Measurements from ENCODE around the gene WBP1. TPM values are rescaled to one million over a fixed set of nuclear protein-coding genes. Genes with fewer than 3 reads are reported as not detected.
"Not testable (repeated sequence)": the region's sequence is repeated elsewhere in the genome, so short reads cannot be mapped to it uniquely, and the experiment has no call there.

The WBP1 gene
- total and polyA plus RNA-seq, 9 donors: 44.3 to 74.9 (median 66.4) TPM

- 100% methylated on average over 2 of the region's 6 CpGs for WGBS (ENCODE audit: insufficient coverage)
- no peaks in the 10 kb centered on the region for H3K36me3 ChIP-seq (ENCODE audit: control insufficient read depth, insufficient read depth, low read length)
- peaks cover 45% of the 10 kb centered on the region for H3K4me1 ChIP-seq (ENCODE audit: control insufficient read depth, insufficient read depth, low read length)
- no peak overlapping the region for H3K4me3 ChIP-seq (ENCODE audit: low read length)
- no peak for DNase-seq
- peaks cover 4% of the 10 kb centered on the region for H3K27me3 ChIP-seq (ENCODE audit: control insufficient read depth, insufficient read depth, low read length)
- no peak overlapping the region for H3K27ac ChIP-seq (ENCODE audit: low read length)
- no peaks in the 10 kb centered on the region for H3K9me3 ChIP-seq (replicated peaks; ENCODE audit: control insufficient read depth, low read depth, low read length)
These were observed 40.5 kb upstream of the WBP1 start for GRCh38 chr2:74417763-74418162.

DNA sequence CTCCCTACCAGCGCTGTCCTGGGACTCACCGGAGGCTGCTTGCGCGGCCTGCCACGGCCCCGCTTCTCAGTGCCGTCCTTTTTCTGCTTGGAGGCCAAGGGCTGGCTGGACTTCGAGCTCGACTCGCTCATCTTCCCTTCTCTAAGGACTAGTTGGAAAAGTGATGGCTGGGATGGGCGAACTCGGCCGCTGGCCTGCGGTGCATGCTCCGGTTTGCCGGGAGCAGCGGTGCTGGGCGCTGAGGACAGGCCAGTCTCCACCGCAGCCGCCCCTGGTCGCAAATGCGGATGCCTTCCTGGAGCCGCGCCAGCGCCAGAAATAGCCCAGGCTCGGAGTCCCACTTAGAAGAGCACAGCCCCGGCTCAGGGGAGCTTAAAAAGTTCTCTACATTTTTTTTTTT lies 39.9 kb upstream of the WBP1 start:
- 72% methylated on average over 21 of the region's 27 CpGs for WGBS (ENCODE audit: insufficient coverage)
- DNase-seq: no peak
- no peaks in the 10 kb centered on the region for H3K9me3 ChIP-seq (replicated peaks; ENCODE audit: control insufficient read depth, low read depth, low read length)
- no peaks in the 10 kb centered on the region for H3K36me3 ChIP-seq (ENCODE audit: control insufficient read depth, insufficient read depth, low read length)
- H3K4me1 ChIP-seq (ENCODE audit: control insufficient read depth, insufficient read depth, low read length): peaks cover 42% of the 10 kb centered on the region
- peaks cover 4% of the 10 kb centered on the region for H3K27me3 ChIP-seq (ENCODE audit: control insufficient read depth, insufficient read depth, low read length)
- no peak overlapping the region for H3K27ac ChIP-seq (ENCODE audit: low read length)
- H3K4me3 ChIP-seq (ENCODE audit: low read length): no peak overlapping the region

- Histone ChIP-seq H3K4me3 (ENCODE audit: low read length) (no peak overlapping the region), H3K4me1 (ENCODE audit: control insufficient read depth, insufficient read depth, low read length) (peaks cover 35% of the 10 kb centered on the region), H3K36me3 (ENCODE audit: control insufficient read depth, insufficient read depth, low read length) (no peaks in the 10 kb centered on the region), H3K9me3 (replicated peaks; ENCODE audit: control insufficient read depth, low read depth, low read length) (no peaks in the 10 kb centered on the region), H3K27me3 (ENCODE audit: control insufficient read depth, insufficient read depth, low read length) (peaks cover 4% of the 10 kb centered on the region), H3K27ac (ENCODE audit: low read length) (no peak overlapping the region)
- DNase-seq: no peak
- no CpG with 5 or more reads among the region's 1 CpG for WGBS (ENCODE audit: insufficient coverage)
These were observed 38.9 kb upstream of the WBP1 start for GRCh38 chr2:74419345-74419744.

DNA sequence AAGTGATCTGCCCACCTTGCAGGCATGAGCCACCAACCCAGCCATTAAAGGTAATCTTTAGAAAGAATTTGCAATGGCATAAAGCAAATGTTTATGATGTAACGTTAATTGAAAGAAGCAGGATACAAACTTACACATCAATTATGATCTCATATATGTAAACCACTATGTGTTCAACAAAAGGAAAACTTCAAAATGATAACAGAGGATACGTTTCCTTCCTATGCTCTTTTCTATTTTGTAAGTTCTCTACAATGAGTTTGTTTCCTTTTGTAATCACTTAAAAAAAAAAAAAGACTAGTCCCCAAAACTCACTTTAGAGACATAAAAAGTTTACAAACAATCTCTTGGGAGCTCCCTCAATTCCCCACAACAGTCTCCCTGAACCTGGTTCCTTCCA lies 38.2 kb upstream of the WBP1 start:
- Histone ChIP-seq H3K36me3 (ENCODE audit: control insufficient read depth, insufficient read depth, low read length) (peaks cover under 1% of the 10 kb centered on the region), H3K4me3 (ENCODE audit: low read length) (no peak overlapping the region), H3K27ac (ENCODE audit: low read length) (no peak overlapping the region), H3K9me3 (replicated peaks; ENCODE audit: control insufficient read depth, low read depth, low read length) (no peaks in the 10 kb centered on the region), H3K4me1 (ENCODE audit: control insufficient read depth, insufficient read depth, low read length) (peaks cover 30% of the 10 kb centered on the region), H3K27me3 (ENCODE audit: control insufficient read depth, insufficient read depth, low read length) (peaks cover 4% of the 10 kb centered on the region)
- no CpG with 5 or more reads among the region's 2 CpGs for WGBS (ENCODE audit: insufficient coverage)
- DNase-seq: no peak

DNA sequence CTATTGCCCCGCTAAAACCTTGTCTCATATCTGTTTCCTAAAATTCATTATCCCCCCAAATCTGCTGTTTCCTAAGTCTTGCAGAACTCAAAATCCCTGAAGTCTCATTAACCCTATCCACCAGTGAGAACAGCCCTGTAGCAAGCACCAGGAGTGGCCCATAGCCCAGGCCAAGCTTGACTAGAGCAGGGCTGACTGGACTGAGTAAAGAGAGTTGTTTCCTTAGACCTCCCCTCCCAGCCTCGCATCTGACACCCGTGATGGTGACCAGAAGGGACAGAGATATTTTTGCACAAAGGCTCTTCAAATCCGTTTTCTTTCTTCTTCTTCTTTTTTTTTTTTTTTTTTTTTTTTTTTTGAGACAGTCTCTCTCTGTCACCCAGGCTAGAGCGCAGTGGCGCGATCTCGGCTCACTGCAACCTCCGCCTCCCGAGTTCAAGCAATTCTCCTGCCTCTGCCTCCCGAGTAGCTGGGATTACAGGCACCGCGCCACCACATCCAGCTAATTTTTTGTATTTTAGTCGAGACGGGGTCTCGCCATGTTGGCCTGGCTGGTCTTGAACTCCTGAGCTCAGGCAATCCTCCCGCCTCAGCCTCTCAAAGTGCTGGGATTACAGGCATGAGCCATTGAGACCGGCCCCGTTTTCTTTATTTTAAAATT lies 37.7 kb upstream of the WBP1 start:
- not testable (repeated sequence) for H3K9me3 ChIP-seq (replicated peaks; ENCODE audit: control insufficient read depth, low read depth, low read length); H3K36me3 ChIP-seq (ENCODE audit: control insufficient read depth, insufficient read depth, low read length); H3K27me3 ChIP-seq (ENCODE audit: control insufficient read depth, insufficient read depth, low read length); H3K27ac ChIP-seq (ENCODE audit: low read length); DNase-seq
- WGBS (ENCODE audit: insufficient coverage): 79% methylated on average over 6 of the region's 19 CpGs
- Histone ChIP-seq H3K4me1 (ENCODE audit: control insufficient read depth, insufficient read depth, low read length) (peaks cover 25% of the 10 kb centered on the region), H3K4me3 (ENCODE audit: low read length) (peak overlapping the region; percentile 54)

GRCh38 chr2:74421221-74421870 lies 36.9 kb upstream of the WBP1 start, which contains the start of the genes C2orf81 and WDR54:
C2orf81 (minus strand) TSS chr2:74421619; CDS start chr2:74421560, 59 bp downstream.
WDR54 (plus strand) TSS chr2:74421730; CDS start chr2:74422154, 424 bp downstream.
- no peaks in the 10 kb centered on the region for H3K27me3 ChIP-seq (ENCODE audit: control insufficient read depth, insufficient read depth, low read length)
- peaks cover 17% of the 10 kb centered on the region for H3K4me1 ChIP-seq (ENCODE audit: control insufficient read depth, insufficient read depth, low read length)
- H3K27ac ChIP-seq (ENCODE audit: low read length): peak within 1 kb of the TSS; percentile 42
- under 1% methylated on average over 56 of the region's 57 CpGs for WGBS (ENCODE audit: insufficient coverage)
- H3K4me3 ChIP-seq (ENCODE audit: low read length): peak within 1 kb of the TSS; percentile 54
- peak; percentile 91 for DNase-seq
- H3K9me3 ChIP-seq (replicated peaks; ENCODE audit: control insufficient read depth, low read depth, low read length): no peaks in the 10 kb centered on the region
- peaks cover 14% of the 10 kb centered on the region for H3K36me3 ChIP-seq (ENCODE audit: control insufficient read depth, insufficient read depth, low read length)

GRCh38 chr2:74423231-74424095 lies 34.8 kb upstream of the WBP1 start:
- no peak for DNase-seq
- Histone ChIP-seq H3K9me3 (replicated peaks; ENCODE audit: control insufficient read depth, low read depth, low read length) (no peaks in the 10 kb centered on the region), H3K27me3 (ENCODE audit: control insufficient read depth, insufficient read depth, low read length) (no peaks in the 10 kb centered on the region), H3K27ac (ENCODE audit: low read length) (peak overlapping the region; percentile 10), H3K4me3 (ENCODE audit: low read length) (no peak overlapping the region), H3K36me3 (ENCODE audit: control insufficient read depth, insufficient read depth, low read length) (peaks cover 35% of the 10 kb centered on the region), H3K4me1 (ENCODE audit: control insufficient read depth, insufficient read depth, low read length) (peaks cover 10% of the 10 kb centered on the region)
- 87% methylated on average over 6 of the region's 9 CpGs for WGBS (ENCODE audit: insufficient coverage)

DNA sequence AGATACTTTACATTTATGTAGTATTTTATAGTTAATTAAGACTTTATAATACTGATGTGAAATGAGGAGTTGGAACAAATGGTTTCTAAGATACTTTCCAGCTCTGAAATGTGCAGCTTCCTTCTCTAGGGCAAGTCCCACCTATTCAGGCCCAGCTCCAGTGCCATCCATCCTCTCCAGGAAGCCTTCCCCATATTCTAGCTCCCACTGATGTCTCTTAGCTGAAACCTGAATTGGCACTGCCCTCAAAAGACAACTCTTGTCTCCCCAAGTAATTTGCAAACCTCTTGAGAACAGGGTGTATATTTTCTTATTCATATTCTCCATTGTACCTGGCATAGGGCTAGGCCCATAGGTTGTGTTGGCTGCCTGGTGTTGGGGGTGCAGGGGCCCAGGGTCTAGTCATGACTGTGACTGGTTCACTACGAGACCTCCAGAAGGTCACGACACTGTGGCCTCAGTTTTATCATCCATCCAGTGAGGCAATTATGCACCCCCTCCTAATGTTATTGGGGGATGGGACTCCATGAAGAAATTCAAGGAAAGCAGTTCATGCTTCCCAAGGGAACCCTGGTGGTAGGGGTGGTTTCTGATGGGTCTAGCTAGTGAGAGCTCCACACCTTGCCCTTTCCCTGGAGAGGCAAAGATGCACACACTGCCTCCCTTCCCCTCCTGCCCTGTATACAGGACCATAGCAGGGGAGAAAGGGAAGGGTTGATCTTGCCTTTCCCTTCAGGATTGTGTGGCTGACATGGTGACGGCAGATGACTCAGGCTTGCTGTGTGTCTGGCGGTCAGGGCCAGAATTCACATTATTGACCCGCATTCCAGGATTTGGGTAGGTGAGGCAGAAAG lies 33.9 kb upstream of the WBP1 start:
- DNase-seq: no peak
- Histone ChIP-seq H3K36me3 (ENCODE audit: control insufficient read depth, insufficient read depth, low read length) (peaks cover 44% of the 10 kb centered on the region), H3K27me3 (ENCODE audit: control insufficient read depth, insufficient read depth, low read length) (no peaks in the 10 kb centered on the region), H3K4me3 (ENCODE audit: low read length) (no peak overlapping the region), H3K4me1 (ENCODE audit: control insufficient read depth, insufficient read depth, low read length) (peaks cover 8% of the 10 kb centered on the region), H3K27ac (ENCODE audit: low read length) (no peak overlapping the region), H3K9me3 (replicated peaks; ENCODE audit: control insufficient read depth, low read depth, low read length) (no peaks in the 10 kb centered on the region)
- WGBS (ENCODE audit: insufficient coverage): 61% methylated on average over 3 of the region's 5 CpGs

GRCh38 chr2:74424995-74425406 lies 33.2 kb upstream of the WBP1 start:
- Histone ChIP-seq H3K36me3 (ENCODE audit: control insufficient read depth, insufficient read depth, low read length) (peaks cover 50% of the 10 kb centered on the region), H3K9me3 (replicated peaks; ENCODE audit: control insufficient read depth, low read depth, low read length) (no peaks in the 10 kb centered on the region), H3K4me1 (ENCODE audit: control insufficient read depth, insufficient read depth, low read length) (peaks cover 8% of the 10 kb centered on the region), H3K27me3 (ENCODE audit: control insufficient read depth, insufficient read depth, low read length) (no peaks in the 10 kb centered on the region), H3K4me3 (ENCODE audit: low read length) (no peak overlapping the region), H3K27ac (ENCODE audit: low read length) (no peak overlapping the region)
- WGBS (ENCODE audit: insufficient coverage): 57% methylated on average over 2 of the region's 5 CpGs
- DNase-seq: no peak
